ENCODE data around the gene QSOX2.

Gene QSOX2

GRCh38 chr9:136284311-136284710, 38.7 kb upstream of the QSOX2 start:
- H3K27ac ChIP-seq = peak overlapping the region; percentile 84; the same call in 1 of the 2 replicates
- no peak overlapping the region for H3K4me3 ChIP-seq (ENCODE audit: low read depth, low read length)
- no peak for TF ChIP-seq CTCF (IDR thresholded peaks at IDR 0.05; ENCODE audit: low read depth, low read length)
- DNase-seq = no peak
- H3K9me3 ChIP-seq (ENCODE audit: severe bottlenecking) = no peaks in the 10 kb centered on the region
- no peaks in the 10 kb centered on the region for H3K27me3 ChIP-seq (ENCODE audit: insufficient read depth, low read depth, severe bottlenecking)
- no peaks in the 10 kb centered on the region for H3K36me3 ChIP-seq

- peak overlapping the region; percentile 26 for H3K4me3 ChIP-seq (ENCODE audit: low read depth, low read length)
- H3K27ac ChIP-seq = peak overlapping the region; percentile 84
- peak; percentile 89 for DNase-seq
- H3K9me3 ChIP-seq (ENCODE audit: severe bottlenecking) = no peaks in the 10 kb centered on the region
- peak; percentile 86 for TF ChIP-seq CTCF (IDR thresholded peaks at IDR 0.05; ENCODE audit: low read depth, low read length)
- no peaks in the 10 kb centered on the region for H3K36me3 ChIP-seq
- H3K27me3 ChIP-seq (ENCODE audit: insufficient read depth, low read depth, severe bottlenecking) = no peaks in the 10 kb centered on the region
Observed at GRCh38 chr9:136283291-136284235, 38.0 kb upstream of the QSOX2 start.

- DNase-seq = no peak
- no peak overlapping the region for H3K4me3 ChIP-seq (ENCODE audit: low read depth, low read length)
- no peaks in the 10 kb centered on the region for H3K27me3 ChIP-seq (ENCODE audit: insufficient read depth, low read depth, severe bottlenecking)
- H3K36me3 ChIP-seq = no peaks in the 10 kb centered on the region
- peak overlapping the region; percentile 84 for H3K27ac ChIP-seq
- no peaks in the 10 kb centered on the region for H3K9me3 ChIP-seq (ENCODE audit: severe bottlenecking)
- no peak for TF ChIP-seq CTCF (IDR thresholded peaks at IDR 0.05; ENCODE audit: low read depth, low read length)
Observed at GRCh38 chr9:136282272-136282861, 36.8 kb upstream of the QSOX2 start.

- Histone ChIP-seq H3K4me3 (ENCODE audit: low read depth, low read length) (no peak overlapping the region), H3K36me3 (no peaks in the 10 kb centered on the region), H3K9me3 (ENCODE audit: severe bottlenecking) (no peaks in the 10 kb centered on the region), H3K27ac (no peak overlapping the region), H3K27me3 (ENCODE audit: insufficient read depth, low read depth, severe bottlenecking) (no peaks in the 10 kb centered on the region)
- DNase-seq = no peak
- TF ChIP-seq CTCF (IDR thresholded peaks at IDR 0.05; ENCODE audit: low read depth, low read length) = no peak
Observed at GRCh38 chr9:136281421-136282271, 36.0 kb upstream of the QSOX2 start.

GRCh38 chr9:136280535-136281315, 35.1 kb upstream of the QSOX2 start:
- Histone ChIP-seq H3K27ac (no peak overlapping the region), H3K4me3 (ENCODE audit: low read depth, low read length) (no peak overlapping the region), H3K27me3 (ENCODE audit: insufficient read depth, low read depth, severe bottlenecking) (no peaks in the 10 kb centered on the region), H3K36me3 (no peaks in the 10 kb centered on the region), H3K9me3 (ENCODE audit: severe bottlenecking) (no peaks in the 10 kb centered on the region)
- no peak for DNase-seq
- no peak for TF ChIP-seq CTCF (IDR thresholded peaks at IDR 0.05; ENCODE audit: low read depth, low read length)

All from WERI-Rb-1 (cell line).